Endometrial microvascular endothelial cells (primary cell): ENCODE measurements around the gene CALD1. TPM values are rescaled to one million over a fixed set of nuclear protein-coding genes. Genes with fewer than 3 reads are reported as not detected.

Experiments used
- in situ Hi-C: cut with HindIII; loops from 2 replicates; pipeline ENCODE4 v1.10.0; 2017; ENCODE audit warnings: low sequenced_read_pairs, low pct_unique_long_range_greater_than_20kb; ENCODE audit errors: inconsistent ontology term
- total RNA-seq: library from RNA; depleted of rRNA; stranded (reverse); fragments of >200 nt; gene quantifications from one replicate; pipeline ENCODE4 v1.2.3, GENCODE V29; 2015; ENCODE audit errors: inconsistent ontology term

The CALD1 gene
- total RNA-seq, 1 donor from 2014 or later: 146 TPM

GRCh38 chr7:134813663-134814396 lies 34.4 kb downstream of the CALD1 start:
- in situ Hi-C loops: no loop called here

- in situ Hi-C loops: no loop called here
These were observed 35.4 kb downstream of the CALD1 start for GRCh38 chr7:134814730-134815364.

- in situ Hi-C loops: no loop called here
These were observed 39.3 kb downstream of the CALD1 start for GRCh38 chr7:134818613-134819345.

GRCh38 chr7:134819401-134819800 lies 40.0 kb downstream of the CALD1 start:
- in situ Hi-C loops: no loop called here

GRCh38 chr7:134820295-134820694 lies 40.9 kb downstream of the CALD1 start:
- in situ Hi-C loops: no loop called here

GRCh38 chr7:134820778-134821177 lies 41.3 kb downstream of the CALD1 start:
- in situ Hi-C loops: no loop called here

- in situ Hi-C loops: no loop called here
These were observed 44.0 kb downstream of the CALD1 start for GRCh38 chr7:134823400-134823799.

GRCh38 chr7:134825666-134826065 lies 46.2 kb downstream of the CALD1 start:
- in situ Hi-C loops: no loop called here

- in situ Hi-C loops: no loop called here
These were observed 46.7 kb downstream of the CALD1 start for GRCh38 chr7:134826105-134826504.

GRCh38 chr7:134827436-134827835 lies 48.0 kb downstream of the CALD1 start:
- in situ Hi-C loops: no loop called here

- in situ Hi-C loops: no loop called here
These were observed 48.5 kb downstream of the CALD1 start for GRCh38 chr7:134827889-134828288.

- in situ Hi-C loops: no loop called here
These were observed 48.9 kb downstream of the CALD1 start for GRCh38 chr7:134828361-134828760.

GRCh38 chr7:134829380-134829986 lies 50.0 kb downstream of the CALD1 start:
- in situ Hi-C loops: no loop called here

- in situ Hi-C loops: no loop called here
These were observed 52.4 kb downstream of the CALD1 start for GRCh38 chr7:134831862-134832261.

GRCh38 chr7:134832367-134832766 lies 52.9 kb downstream of the CALD1 start:
- in situ Hi-C loops: no loop called here

- in situ Hi-C loops: no loop called here
These were observed 55.4 kb downstream of the CALD1 start for GRCh38 chr7:134834689-134835462.

- in situ Hi-C loops: no loop called here
These were observed 56.0 kb downstream of the CALD1 start for GRCh38 chr7:134835463-134835823.

GRCh38 chr7:134836447-134836846 lies 57.0 kb downstream of the CALD1 start:
- in situ Hi-C loops: no loop called here

GRCh38 chr7:134839298-134839697 lies 59.9 kb downstream of the CALD1 start:
- in situ Hi-C loops: no loop called here
